HepG2 (cell line): ENCODE measurements around the gene RNF17. TPM values are rescaled to one million over a fixed set of nuclear protein-coding genes. Genes with fewer than 3 reads are reported as not detected.

Source experiments
- ARID3A ChIP-seq: IDR thresholded peaks from 2 replicates; pipeline ENCODE4 v1.6.1; 2012; ENCODE audit warnings: low read depth, low read length, improper control_type of control experiment
- ATAD3A ChIP-seq: sonication (generic); formaldehyde crosslinking; IDR thresholded peaks from 2 replicates; pipeline ENCODE4 v1.4.0; 2020; ENCODE audit warnings: missing genetic modification reagents
- CBX1 ChIP-seq: IDR thresholded peaks from one replicate; pipeline ENCODE4 v1.6.1; 2016; ENCODE audit warnings: antibody characterized with exemption, low read depth
- CHD2 ChIP-seq: IDR thresholded peaks from 2 replicates; pipeline ENCODE4 v1.6.1; 2011; ENCODE audit warnings: low read depth, low read length, improper control_type of control experiment
- FLYWCH1 ChIP-seq: sonication (generic); formaldehyde crosslinking; IDR thresholded peaks from 2 replicates; pipeline ENCODE4 v1.8.1; 2023; ENCODE audit warnings: mild to moderate bottlenecking, missing genetic modification reagents
- FOSL2 ChIP-seq: sonication (generic); formaldehyde crosslinking; IDR thresholded peaks from 2 replicates; pipeline ENCODE4 v1.4.0; 2020; ENCODE audit warnings: missing genetic modification reagents
- GMEB1 ChIP-seq: sonication (generic); formaldehyde crosslinking; IDR thresholded peaks from 2 replicates; pipeline ENCODE4 v1.5.1; 2020; ENCODE audit warnings: missing genetic modification reagents, mild to moderate bottlenecking, borderline replicate concordance
- HCFC1 ChIP-seq: fragments of 150-350 bp; IDR thresholded peaks from 2 replicates; pipeline ENCODE4 v1.6.1; 2014; ENCODE audit warnings: low read depth, low read length
- KDM3A ChIP-seq: IDR thresholded peaks from 2 replicates; pipeline ENCODE4 v1.6.1; 2018; ENCODE audit warnings: low read depth, missing compliant biosample characterization
- KDM5B ChIP-seq: sonication (generic); formaldehyde crosslinking; IDR thresholded peaks from 2 replicates; pipeline ENCODE4 v1.4.0; 2020; ENCODE audit warnings: missing genetic modification reagents, mild to moderate bottlenecking, borderline replicate concordance
- KLF6 ChIP-seq: IDR thresholded peaks from 2 replicates; pipeline ENCODE4 v1.8.0; 2016; ENCODE audit warnings: missing biosample characterization, missing genetic modification reagents
- KMT2A ChIP-seq: sonication (generic); formaldehyde crosslinking; IDR thresholded peaks from 2 replicates; pipeline ENCODE4 v1.4.0; 2020; ENCODE audit warnings: missing genetic modification reagents
- MED13 ChIP-seq: sonication (generic); formaldehyde crosslinking; IDR thresholded peaks from 2 replicates; pipeline ENCODE4 v1.5.0; 2020; ENCODE audit warnings: missing genetic modification reagents
- MEF2D ChIP-seq: sonication (generic); formaldehyde crosslinking; IDR thresholded peaks from 2 replicates; pipeline ENCODE4 v1.5.1; 2020; ENCODE audit warnings: mild to moderate bottlenecking, missing genetic modification reagents
- NR2F2 ChIP-seq: IDR thresholded peaks from 2 replicates; pipeline ENCODE4 v1.6.1; 2012; ENCODE audit warnings: low read depth, inconsistent platforms, borderline replicate concordance
- RXRB ChIP-seq: IDR thresholded peaks from 2 replicates; pipeline ENCODE4 v1.6.1; 2016; ENCODE audit warnings: borderline replicate concordance, missing genetic modification reagents, missing compliant biosample characterization
- SPEN ChIP-seq: sonication (generic); formaldehyde crosslinking; IDR thresholded peaks from 2 replicates; pipeline ENCODE4 v1.5.1; 2020; ENCODE audit warnings: low read depth, mild to moderate bottlenecking, missing genetic modification reagents
- TFDP2 ChIP-seq: sonication (generic); formaldehyde crosslinking; IDR thresholded peaks from 2 replicates; pipeline ENCODE4 v1.4.0; 2020; ENCODE audit warnings: missing genetic modification reagents
- THAP11 ChIP-seq: IDR thresholded peaks from 2 replicates; pipeline ENCODE4 v1.6.1; 2016; ENCODE audit warnings: missing biosample characterization, missing genetic modification reagents
- ZBTB10 ChIP-seq: sonication (generic); formaldehyde crosslinking; IDR thresholded peaks from 2 replicates; pipeline ENCODE4 v1.4.0; 2020; ENCODE audit warnings: missing genetic modification reagents, borderline replicate concordance
- ZNF205 ChIP-seq: IDR thresholded peaks from 2 replicates; pipeline ENCODE4 v1.6.1; 2018; ENCODE audit warnings: missing biosample characterization, missing genetic modification reagents
- ZNF263 ChIP-seq: sonication (generic); formaldehyde crosslinking; IDR thresholded peaks from 2 replicates; pipeline ENCODE4 v1.4.0; 2020; ENCODE audit warnings: missing genetic modification reagents
- ZNF577 ChIP-seq: sonication (generic); formaldehyde crosslinking; IDR thresholded peaks from 2 replicates; pipeline ENCODE4 v1.4.0; 2020; ENCODE audit warnings: mild to moderate bottlenecking, low read depth, missing genetic modification reagents, borderline replicate concordance
- ZNF879 ChIP-seq: sonication (generic); formaldehyde crosslinking; IDR thresholded peaks from 2 replicates; pipeline ENCODE4 v1.8.1; 2023; ENCODE audit warnings: missing genetic modification reagents
- polyA plus RNA-seq, 8 experiments: library from polyadenylated mRNA; depleted of rRNA in 3 of 8; stranded (reverse) in 7 of 8; unstranded in 1 of 8; fragments of >200 nt; fragmentation: Illumina TruSeq in 4 of 8; extraction: Trizol in 4 of 8; gene quantifications; 2 replicates each; pipeline versions ENCODE4 v1.2.1 to v1.2.3, GENCODE V29; 2011 to 2016; ENCODE audit warnings: low read depth in 4 of 8, missing spikeins in 1 of 8, mixed read lengths in 1 of 8; ENCODE audit not compliant: insufficient read depth in 1 of 8
- total RNA-seq, 5 experiments: library from RNA; depleted of rRNA; stranded (reverse); fragments of >200 nt; fragmentation: Illumina TruSeq; extraction: Trizol; gene quantifications; 2 replicates each; pipeline ENCODE4 v1.2.3, GENCODE V29; 2016; ENCODE audit warnings: low read depth in 1 of 5

RNF17 gene
- total and polyA plus RNA-seq, 2 of the 13 experiments (the other 11 are each of a cell fraction or from before 2014, with no cell fraction given), result not detected

- TF ChIP-seq ZBTB10 (CRISPR knock-in tag), result no peak
- TF ChIP-seq MEF2D, result peak; percentile 81
- no peak for TF ChIP-seq ATAD3A (CRISPR knock-in tag)
- TF ChIP-seq ZNF263 (CRISPR knock-in tag), result peak; percentile 100
- 0 out of 2 replicates have a peak, but pooled peaks have one; percentile 33 for TF ChIP-seq KDM3A (CRISPR knock-in tag)
- peak; percentile 61 for TF ChIP-seq SPEN (CRISPR knock-in tag)
- peak; percentile 96 for TF ChIP-seq GMEB1 (CRISPR knock-in tag)
- peak; percentile 8; the same call in 1 of the 2 replicates for TF ChIP-seq FOSL2
- TF ChIP-seq NR2F2, result no peak
- TF ChIP-seq TFDP2, result peak; percentile 96
- peak; percentile 96 for TF ChIP-seq HCFC1
- no peak for TF ChIP-seq ZNF205 (CRISPR knock-in tag)
- no peak; the same call in 1 of the 2 replicates for TF ChIP-seq KDM5B (CRISPR knock-in tag)
- TF ChIP-seq MED13 (CRISPR knock-in tag), result no peak
- TF ChIP-seq CHD2, result no peak
- 0 out of 2 replicates have a peak, but pooled peaks have one; percentile 19 for TF ChIP-seq ARID3A
- peak; percentile 100 for TF ChIP-seq THAP11
- TF ChIP-seq KLF6, result peak; percentile 36; the same call in 1 of the 2 replicates
- TF ChIP-seq ZNF577, result no peak
- TF ChIP-seq ZNF879 (CRISPR knock-in tag), result no peak
- TF ChIP-seq FLYWCH1 (CRISPR knock-in tag), result no peak
- TF ChIP-seq RXRB (CRISPR knock-in tag), result 0 out of 2 replicates have a peak, but pooled peaks have one; percentile 12
- TF ChIP-seq KMT2A, result peak; percentile 69; the same call in 1 of the 2 replicates
- peak; percentile 34 for TF ChIP-seq CBX1
Measured at GRCh38 chr13:24922745-24923591, 159.0 kb downstream of the RNF17 start (continued).
